HepG2 (cell line): ENCODE results near the gene SPATA21.

Experiments
- ATF4 ChIP-seq, 2 experiments: fragments of 450-650 bp in 1 of 2; sonication (generic) in 1 of 2; formaldehyde crosslinking; IDR thresholded peaks; 2 replicates each; pipeline versions ENCODE4 v1.5.0 to v1.8.0; 2020 to 2022; ENCODE audit warnings: mild to moderate bottlenecking in 1 of 2, missing genetic modification reagents in 1 of 2
- GLMP ChIP-seq: sonication (generic); formaldehyde crosslinking; IDR thresholded peaks from 2 replicates; pipeline ENCODE4 v1.9.0; 2021; ENCODE audit warnings: missing genetic modification reagents, mild to moderate bottlenecking, borderline replicate concordance
- MAFK ChIP-seq, 2 experiments: IDR thresholded peaks in 1 of 2; conservative IDR thresholded peaks in 1 of 2; 2 replicates each; pipeline ENCODE4 v1.6.1; 2011; ENCODE audit warnings: improper control_type of control experiment in 2 of 2, low read length in 2 of 2
- NPAS2 ChIP-seq: sonication (generic); formaldehyde crosslinking; IDR thresholded peaks from 2 replicates; pipeline ENCODE4 v1.8.0; 2022; ENCODE audit warnings: mild to moderate bottlenecking, missing genetic modification reagents, borderline replicate concordance
- NR2F2 ChIP-seq: IDR thresholded peaks from 2 replicates; pipeline ENCODE4 v1.6.1; 2012; ENCODE audit warnings: low read depth, inconsistent platforms, borderline replicate concordance
- PCBP2 ChIP-seq: fragments of 200-400 bp; formaldehyde crosslinking; optimal IDR thresholded peaks from 2 replicates; pipeline ENCODE3; 2018; ENCODE audit warnings: low read length, low read depth; ENCODE audit not compliant: poor library complexity, severe bottlenecking
- ZFP90 ChIP-seq: sonication (generic); formaldehyde crosslinking; IDR thresholded peaks from 2 replicates; pipeline ENCODE4 v1.8.0; 2022; ENCODE audit warnings: missing genetic modification reagents, mild to moderate bottlenecking, inconsistent platforms, borderline replicate concordance
- ZNF10 ChIP-seq: sonication (generic); formaldehyde crosslinking; IDR thresholded peaks from 2 replicates; pipeline ENCODE4 v1.4.0; 2020; ENCODE audit warnings: mild to moderate bottlenecking, low read depth, missing genetic modification reagents, borderline replicate concordance
- ZNF274 ChIP-seq: sonication (generic); formaldehyde crosslinking; IDR thresholded peaks from 2 replicates; pipeline ENCODE4 v1.5.1; 2020; ENCODE audit warnings: mild to moderate bottlenecking, missing genetic modification reagents
- ZNF776 ChIP-seq: sonication (generic); formaldehyde crosslinking; IDR thresholded peaks from 2 replicates; pipeline ENCODE4 v1.4.0; 2020; ENCODE audit warnings: mild to moderate bottlenecking, missing genetic modification reagents
- ZZZ3 ChIP-seq: sonication (generic); formaldehyde crosslinking; IDR thresholded peaks from 2 replicates; pipeline ENCODE4 v1.4.0; 2020; ENCODE audit warnings: missing genetic modification reagents, mild to moderate bottlenecking, borderline replicate concordance
- TF ChIP-seq, protein P1 (sequence below): sonication (generic); formaldehyde crosslinking; IDR thresholded peaks from 2 replicates; pipeline ENCODE4 v1.5.0; 2020; ENCODE audit warnings: mild to moderate bottlenecking, missing genetic modification reagents, moderate library complexity
- TF ChIP-seq, protein P2 (sequence below): sonication (generic); formaldehyde crosslinking; IDR thresholded peaks from 2 replicates; pipeline ENCODE4 v1.9.0; 2021; ENCODE audit warnings: missing genetic modification reagents, borderline replicate concordance
- TF ChIP-seq, protein P3 (sequence below): sonication (generic); formaldehyde crosslinking; IDR thresholded peaks from 2 replicates; pipeline ENCODE4 v1.5.1; 2020; ENCODE audit warnings: missing genetic modification reagents, mild to moderate bottlenecking, borderline replicate concordance

GRCh38 chr1:16436946-16437474 is at the start of gene SPATA21:
- TF ChIP-seq, protein P1, sequence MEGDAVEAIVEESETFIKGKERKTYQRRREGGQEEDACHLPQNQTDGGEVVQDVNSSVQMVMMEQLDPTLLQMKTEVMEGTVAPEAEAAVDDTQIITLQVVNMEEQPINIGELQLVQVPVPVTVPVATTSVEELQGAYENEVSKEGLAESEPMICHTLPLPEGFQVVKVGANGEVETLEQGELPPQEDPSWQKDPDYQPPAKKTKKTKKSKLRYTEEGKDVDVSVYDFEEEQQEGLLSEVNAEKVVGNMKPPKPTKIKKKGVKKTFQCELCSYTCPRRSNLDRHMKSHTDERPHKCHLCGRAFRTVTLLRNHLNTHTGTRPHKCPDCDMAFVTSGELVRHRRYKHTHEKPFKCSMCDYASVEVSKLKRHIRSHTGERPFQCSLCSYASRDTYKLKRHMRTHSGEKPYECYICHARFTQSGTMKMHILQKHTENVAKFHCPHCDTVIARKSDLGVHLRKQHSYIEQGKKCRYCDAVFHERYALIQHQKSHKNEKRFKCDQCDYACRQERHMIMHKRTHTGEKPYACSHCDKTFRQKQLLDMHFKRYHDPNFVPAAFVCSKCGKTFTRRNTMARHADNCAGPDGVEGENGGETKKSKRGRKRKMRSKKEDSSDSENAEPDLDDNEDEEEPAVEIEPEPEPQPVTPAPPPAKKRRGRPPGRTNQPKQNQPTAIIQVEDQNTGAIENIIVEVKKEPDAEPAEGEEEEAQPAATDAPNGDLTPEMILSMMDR (CRISPR knock-in tag): no peak
- no peak for TF ChIP-seq NPAS2
- TF ChIP-seq, protein P2, sequence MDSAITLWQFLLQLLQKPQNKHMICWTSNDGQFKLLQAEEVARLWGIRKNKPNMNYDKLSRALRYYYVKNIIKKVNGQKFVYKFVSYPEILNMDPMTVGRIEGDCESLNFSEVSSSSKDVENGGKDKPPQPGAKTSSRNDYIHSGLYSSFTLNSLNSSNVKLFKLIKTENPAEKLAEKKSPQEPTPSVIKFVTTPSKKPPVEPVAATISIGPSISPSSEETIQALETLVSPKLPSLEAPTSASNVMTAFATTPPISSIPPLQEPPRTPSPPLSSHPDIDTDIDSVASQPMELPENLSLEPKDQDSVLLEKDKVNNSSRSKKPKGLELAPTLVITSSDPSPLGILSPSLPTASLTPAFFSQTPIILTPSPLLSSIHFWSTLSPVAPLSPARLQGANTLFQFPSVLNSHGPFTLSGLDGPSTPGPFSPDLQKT (CRISPR knock-in tag): no peak
- no peak for TF ChIP-seq NR2F2
- TF ChIP-seq GLMP: no peak
- no peak for TF ChIP-seq PCBP2
- TF ChIP-seq, protein P3, sequence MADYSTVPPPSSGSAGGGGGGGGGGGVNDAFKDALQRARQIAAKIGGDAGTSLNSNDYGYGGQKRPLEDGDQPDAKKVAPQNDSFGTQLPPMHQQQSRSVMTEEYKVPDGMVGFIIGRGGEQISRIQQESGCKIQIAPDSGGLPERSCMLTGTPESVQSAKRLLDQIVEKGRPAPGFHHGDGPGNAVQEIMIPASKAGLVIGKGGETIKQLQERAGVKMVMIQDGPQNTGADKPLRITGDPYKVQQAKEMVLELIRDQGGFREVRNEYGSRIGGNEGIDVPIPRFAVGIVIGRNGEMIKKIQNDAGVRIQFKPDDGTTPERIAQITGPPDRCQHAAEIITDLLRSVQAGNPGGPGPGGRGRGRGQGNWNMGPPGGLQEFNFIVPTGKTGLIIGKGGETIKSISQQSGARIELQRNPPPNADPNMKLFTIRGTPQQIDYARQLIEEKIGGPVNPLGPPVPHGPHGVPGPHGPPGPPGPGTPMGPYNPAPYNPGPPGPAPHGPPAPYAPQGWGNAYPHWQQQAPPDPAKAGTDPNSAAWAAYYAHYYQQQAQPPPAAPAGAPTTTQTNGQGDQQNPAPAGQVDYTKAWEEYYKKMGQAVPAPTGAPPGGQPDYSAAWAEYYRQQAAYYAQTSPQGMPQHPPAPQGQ (CRISPR knock-in tag): no peak
- no peak for TF ChIP-seq ZNF776 (CRISPR knock-in tag)
- TF ChIP-seq MAFK (conservative IDR thresholded peaks at IDR 0.05 in 1 of 2, IDR thresholded peaks at IDR 0.05 in 1 of 2; ENCODE audit: low read length in 2 of 2): no peak
- TF ChIP-seq ZZZ3 (CRISPR knock-in tag): no peak
- no peak for TF ChIP-seq ZNF10
- TF ChIP-seq ZNF274 (CRISPR knock-in tag): no peak
- no peak for TF ChIP-seq ZFP90 (CRISPR knock-in tag)
- no peak for TF ChIP-seq ATF4 (CRISPR knock-in tag; IDR thresholded peaks at IDR 0.05)
